Stimulated activated effector memory CD8-positive, alpha-beta T cell treated with anti-CD3 and anti-CD28 coated beads, Interleukin-12 subunit alpha, Interleukin-12 subunit beta, amount 100 ng/mL, for 72 hours (primary cell): ENCODE data around the gene RRBP1.

Source experiments
- ATAC-seq: fragments of 150-1000 bp; cut with Tn5 transposase; 2 replicates; pipeline ENCODE4 v1.10.0; 2021
- DNase-seq, 2 donors: peaks; one replicate each; pipeline ENCODE4 v3.0.0; 2021 to 2022; ENCODE audit warnings: low spot score in 2 of 2
- H3K27ac Mint-ChIP-seq: one replicate; pipeline ENCODE4 v1.8.0; 2022; ENCODE audit warnings: mild to moderate bottlenecking, mixed read lengths
- H3K36me3 Mint-ChIP-seq: one replicate; pipeline ENCODE4 v1.8.0; 2022; ENCODE audit warnings: mild to moderate bottlenecking, mixed read lengths
- H3K4me1 Mint-ChIP-seq: one replicate; pipeline ENCODE4 v1.8.0; 2022; ENCODE audit warnings: mixed read lengths
- H3K4me3 Mint-ChIP-seq: one replicate; pipeline ENCODE4 v1.8.0; 2022; ENCODE audit warnings: mild to moderate bottlenecking, mixed read lengths
- H3K9me3 Mint-ChIP-seq: one replicate; pipeline ENCODE4 v1.8.0; 2022; ENCODE audit warnings: mixed read lengths

Gene RRBP1

GRCh38 chr20:17682103-17682888, at the start of gene RRBP1:
Gene RRBP1, minus strand, starts transcription at chr20:17682242. Its CDS starts 21,735 bp downstream, at chr20:17660507.
- peak within 1 kb of the TSS; percentile 82 for H3K27ac Mint-ChIP-seq
- ATAC-seq, result peak; percentile 94
- H3K9me3 Mint-ChIP-seq, result no peaks in the 10 kb centered on the region
- peaks cover 11% of the 10 kb centered on the region for H3K36me3 Mint-ChIP-seq
- peak within 1 kb of the TSS; percentile 72 for H3K4me3 Mint-ChIP-seq
- DNase-seq, result peak; percentile 94 to 98
- H3K4me1 Mint-ChIP-seq, result peaks cover 28% of the 10 kb centered on the region

GRCh38 chr20:17731233-17731632, 49.2 kb upstream of the RRBP1 start:
- H3K4me3 Mint-ChIP-seq, result no peak overlapping the region

GRCh38 chr20:17730071-17730470, 48.0 kb upstream of the RRBP1 start:
- H3K4me1 Mint-ChIP-seq, result no peaks in the 10 kb centered on the region
- no peak overlapping the region for H3K4me3 Mint-ChIP-seq
- H3K9me3 Mint-ChIP-seq, result no peaks in the 10 kb centered on the region
- ATAC-seq (no peak), DNase-seq (no peak)
- H3K36me3 Mint-ChIP-seq, result no peaks in the 10 kb centered on the region
- no peak overlapping the region for H3K27ac Mint-ChIP-seq

More at GRCh38 chr20:17731233-17731632, 49.2 kb upstream of the RRBP1 start:
- ATAC-seq (no peak), DNase-seq (no peak)
- no peaks in the 10 kb centered on the region for H3K36me3 Mint-ChIP-seq
- peaks cover 2% of the 10 kb centered on the region for H3K9me3 Mint-ChIP-seq
- no peak overlapping the region for H3K27ac Mint-ChIP-seq
- H3K4me1 Mint-ChIP-seq, result no peaks in the 10 kb centered on the region

- ATAC-seq (no peak), DNase-seq (no peak)
- H3K36me3 Mint-ChIP-seq, result no peaks in the 10 kb centered on the region
- H3K4me3 Mint-ChIP-seq, result no peak overlapping the region
- no peaks in the 10 kb centered on the region for H3K4me1 Mint-ChIP-seq
- no peak overlapping the region for H3K27ac Mint-ChIP-seq
- no peaks in the 10 kb centered on the region for H3K9me3 Mint-ChIP-seq
These were observed 46.0 kb upstream of the RRBP1 start for GRCh38 chr20:17728074-17728473.

GRCh38 chr20:17727351-17727750, 45.3 kb upstream of the RRBP1 start:
- ATAC-seq (no peak), DNase-seq (no peak)
- Mint-ChIP-seq H3K4me3 (no peak overlapping the region), H3K9me3 (no peaks in the 10 kb centered on the region), H3K4me1 (no peaks in the 10 kb centered on the region), H3K36me3 (no peaks in the 10 kb centered on the region), H3K27ac (no peak overlapping the region)

- ATAC-seq (no peak), DNase-seq (no peak)
- Mint-ChIP-seq H3K27ac (no peak overlapping the region), H3K36me3 (no peaks in the 10 kb centered on the region), H3K4me1 (no peaks in the 10 kb centered on the region), H3K4me3 (no peak overlapping the region), H3K9me3 (no peaks in the 10 kb centered on the region)
These were observed 44.9 kb upstream of the RRBP1 start for GRCh38 chr20:17726902-17727301.

GRCh38 chr20:17725094-17725835, 43.2 kb upstream of the RRBP1 start:
- H3K4me1 Mint-ChIP-seq, result no peaks in the 10 kb centered on the region
- H3K27ac Mint-ChIP-seq, result no peak overlapping the region
- ATAC-seq, result no peak
- H3K36me3 Mint-ChIP-seq, result no peaks in the 10 kb centered on the region
- no peak for DNase-seq
- H3K4me3 Mint-ChIP-seq, result no peak overlapping the region
- no peaks in the 10 kb centered on the region for H3K9me3 Mint-ChIP-seq

GRCh38 chr20:17723301-17723691, 41.3 kb upstream of the RRBP1 start:
- DNase-seq (no peak), ATAC-seq (no peak)
- H3K4me3 Mint-ChIP-seq, result no peak overlapping the region
- no peaks in the 10 kb centered on the region for H3K9me3 Mint-ChIP-seq
- no peaks in the 10 kb centered on the region for H3K4me1 Mint-ChIP-seq
- no peaks in the 10 kb centered on the region for H3K36me3 Mint-ChIP-seq
- no peak overlapping the region for H3K27ac Mint-ChIP-seq

- DNase-seq, result no peak
- no peak overlapping the region for H3K27ac Mint-ChIP-seq
- H3K36me3 Mint-ChIP-seq, result no peaks in the 10 kb centered on the region
- H3K4me3 Mint-ChIP-seq, result no peak overlapping the region
- ATAC-seq, result no peak
- H3K4me1 Mint-ChIP-seq, result no peaks in the 10 kb centered on the region
- H3K9me3 Mint-ChIP-seq, result no peaks in the 10 kb centered on the region
These were observed 40.7 kb upstream of the RRBP1 start for GRCh38 chr20:17722493-17723300.

- H3K4me1 Mint-ChIP-seq, result no peaks in the 10 kb centered on the region
- no peak overlapping the region for H3K4me3 Mint-ChIP-seq
- ATAC-seq (no peak), DNase-seq (no peak)
- H3K27ac Mint-ChIP-seq, result no peak overlapping the region
- H3K9me3 Mint-ChIP-seq, result no peaks in the 10 kb centered on the region
- H3K36me3 Mint-ChIP-seq, result no peaks in the 10 kb centered on the region
These were observed 39.9 kb upstream of the RRBP1 start for GRCh38 chr20:17721802-17722486.

GRCh38 chr20:17720755-17721154, 38.7 kb upstream of the RRBP1 start:
- DNase-seq, result no peak
- H3K36me3 Mint-ChIP-seq, result no peaks in the 10 kb centered on the region
- H3K9me3 Mint-ChIP-seq, result no peaks in the 10 kb centered on the region
- no peak for ATAC-seq
- no peaks in the 10 kb centered on the region for H3K4me1 Mint-ChIP-seq
- H3K27ac Mint-ChIP-seq, result no peak overlapping the region
- no peak overlapping the region for H3K4me3 Mint-ChIP-seq

- no peak for DNase-seq
- H3K4me1 Mint-ChIP-seq, result no peaks in the 10 kb centered on the region
- no peak for ATAC-seq
- H3K9me3 Mint-ChIP-seq, result no peaks in the 10 kb centered on the region
- H3K36me3 Mint-ChIP-seq, result no peaks in the 10 kb centered on the region
- no peak overlapping the region for H3K27ac Mint-ChIP-seq
- H3K4me3 Mint-ChIP-seq, result no peak overlapping the region
These were observed 34.3 kb upstream of the RRBP1 start for GRCh38 chr20:17716331-17716730.

- Mint-ChIP-seq H3K27ac (no peak overlapping the region), H3K9me3 (no peaks in the 10 kb centered on the region), H3K4me1 (no peaks in the 10 kb centered on the region), H3K4me3 (no peak overlapping the region), H3K36me3 (no peaks in the 10 kb centered on the region)
- ATAC-seq (no peak), DNase-seq (no peak)
These were observed 33.0 kb upstream of the RRBP1 start for GRCh38 chr20:17715075-17715474.

GRCh38 chr20:17714597-17714996, 32.6 kb upstream of the RRBP1 start:
- H3K9me3 Mint-ChIP-seq, result no peaks in the 10 kb centered on the region

GRCh38 chr20:17712708-17713107, 30.7 kb upstream of the RRBP1 start:
- no peak overlapping the region for H3K4me3 Mint-ChIP-seq
- no peaks in the 10 kb centered on the region for H3K9me3 Mint-ChIP-seq
- no peaks in the 10 kb centered on the region for H3K36me3 Mint-ChIP-seq
- no peaks in the 10 kb centered on the region for H3K4me1 Mint-ChIP-seq
- H3K27ac Mint-ChIP-seq, result no peak overlapping the region
- ATAC-seq (no peak), DNase-seq (no peak)

More at GRCh38 chr20:17714597-17714996, 32.6 kb upstream of the RRBP1 start:
- Mint-ChIP-seq H3K36me3 (no peaks in the 10 kb centered on the region), H3K27ac (no peak overlapping the region), H3K4me3 (no peak overlapping the region), H3K4me1 (no peaks in the 10 kb centered on the region)
- ATAC-seq (no peak), DNase-seq (no peak)
